HG02973 (cell line): Measurements from ENCODE around the gene CNGA3.

ENCODE experiments used
- ATAC-seq: cut with Tn5 transposase; IDR thresholded peaks from one replicate; pipeline ENCODE4 v1.9.1; 2021; ENCODE audit warnings: moderate library complexity; ENCODE audit not compliant: unreplicated experiment

The CNGA3 gene

DNA sequence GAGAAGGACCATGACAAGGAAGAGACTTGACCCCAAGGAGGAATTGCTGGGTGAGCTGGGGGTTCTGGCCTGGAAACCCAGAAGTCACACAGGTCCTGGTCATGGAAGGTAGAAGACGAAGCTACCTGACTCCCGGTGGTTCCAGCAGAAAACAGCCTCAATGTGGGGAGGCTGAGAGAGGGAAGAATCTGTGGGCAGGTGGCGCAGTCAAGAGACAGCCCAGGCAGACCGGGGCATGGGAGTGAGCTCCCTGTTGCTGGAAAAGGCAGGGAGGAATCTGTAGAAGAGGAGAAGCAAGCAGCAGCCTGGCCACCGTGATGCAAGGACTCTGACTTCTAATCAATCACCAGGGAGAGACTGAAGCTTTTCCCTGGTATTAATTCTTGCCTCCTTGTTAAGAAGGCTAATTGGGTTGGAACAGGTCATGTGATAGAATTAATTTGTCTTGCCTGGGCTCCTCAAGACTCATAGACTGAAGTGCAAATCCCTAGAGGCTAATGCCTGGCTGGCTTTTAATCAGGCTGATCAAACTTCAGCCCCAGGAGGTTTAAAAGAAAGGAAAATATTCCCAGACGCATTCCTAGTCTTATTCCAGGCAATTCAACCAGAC lies 30.1 kb downstream of the CNGA3 start:
- ATAC-seq, result no peak

- no peak for ATAC-seq
These were observed 30.7 kb downstream of the CNGA3 start for GRCh38 chr2:98376996-98377395.

DNA sequence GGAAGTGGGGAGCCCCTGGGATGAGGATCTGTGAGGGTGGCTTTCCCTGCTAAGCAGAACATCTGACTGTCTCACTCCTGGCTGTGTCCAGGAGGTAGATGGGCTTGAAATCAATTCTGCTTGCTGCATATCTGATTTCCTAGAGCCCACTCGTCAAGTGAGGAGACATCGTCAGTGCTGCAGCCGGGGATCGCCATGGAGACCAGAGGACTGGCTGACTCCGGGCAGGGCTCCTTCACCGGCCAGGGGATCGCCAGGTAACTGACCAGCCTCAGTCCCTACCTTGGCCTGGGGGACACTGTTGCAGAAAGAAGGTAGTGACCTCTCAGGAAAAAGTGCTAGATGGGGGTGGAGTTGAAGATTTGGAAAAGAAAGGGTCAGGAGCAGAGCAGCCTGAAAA lies 31.3 kb downstream of the CNGA3 start:
- no peak for ATAC-seq

GRCh38 chr2:98378196-98378595 lies 31.9 kb downstream of the CNGA3 start:
- ATAC-seq, result no peak

DNA sequence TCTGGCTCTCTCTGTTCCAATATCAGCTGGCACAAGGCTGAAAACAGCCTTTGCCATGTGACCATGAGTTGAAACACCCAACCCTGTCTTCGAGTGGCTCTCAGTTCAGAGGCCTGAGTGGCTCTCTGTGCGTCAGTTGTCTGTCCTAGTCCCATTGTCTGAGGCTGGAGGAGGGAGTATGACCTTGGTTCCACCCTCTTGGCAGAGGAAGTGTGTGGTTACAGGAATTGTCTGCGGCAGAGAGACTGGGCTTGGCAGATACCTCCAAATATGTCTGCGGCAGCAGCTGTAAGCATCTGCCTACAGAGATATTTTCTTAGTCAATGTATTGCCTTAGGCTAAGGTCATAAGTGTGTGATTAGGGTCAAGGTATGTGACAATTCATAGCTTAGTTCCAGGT lies 32.6 kb downstream of the CNGA3 start:
- ATAC-seq, result no peak

DNA sequence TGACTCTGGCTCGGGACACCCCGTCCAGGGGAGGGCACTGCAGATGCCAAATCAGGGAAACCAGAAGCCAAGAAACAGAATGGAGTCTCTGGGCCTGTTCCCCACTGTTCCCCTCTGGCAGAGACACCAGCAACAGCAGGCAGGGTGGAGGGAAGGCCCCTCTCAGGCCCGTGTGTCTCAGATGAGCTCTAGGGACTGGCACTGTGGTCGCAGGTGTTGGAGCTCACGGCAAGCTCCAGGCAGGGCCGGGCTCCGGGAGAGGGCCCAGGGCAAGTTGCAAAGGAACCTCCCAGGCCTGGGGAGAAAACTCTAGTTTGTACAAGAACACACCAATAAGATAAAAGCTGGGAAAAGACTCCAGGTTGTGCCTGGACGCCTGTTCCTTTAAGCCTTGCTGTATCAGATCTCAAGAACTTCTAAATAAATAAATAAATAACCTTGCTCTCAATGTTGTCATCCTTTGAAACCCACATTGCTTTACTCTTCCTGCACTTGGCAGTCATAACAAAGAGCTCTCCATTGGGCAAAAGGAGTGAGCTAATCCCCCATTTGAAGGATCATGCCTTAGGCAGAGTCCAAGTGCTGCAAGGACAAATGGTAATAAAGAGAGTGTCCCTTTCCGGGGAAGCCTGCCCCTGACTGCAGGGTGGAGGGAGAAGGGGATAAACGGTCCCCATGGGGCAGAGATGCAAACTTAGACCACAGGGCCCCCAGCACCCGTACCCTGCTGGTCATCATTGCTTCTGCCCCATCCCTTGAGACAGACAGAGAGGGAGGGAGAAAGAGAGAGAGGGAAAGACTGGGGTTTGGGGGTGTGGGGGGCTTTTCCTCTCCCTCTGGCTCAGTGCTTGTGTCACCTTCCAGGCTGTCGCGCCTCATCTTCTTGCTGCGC lies 33.3 kb downstream of the CNGA3 start:
- ATAC-seq, result no peak

DNA sequence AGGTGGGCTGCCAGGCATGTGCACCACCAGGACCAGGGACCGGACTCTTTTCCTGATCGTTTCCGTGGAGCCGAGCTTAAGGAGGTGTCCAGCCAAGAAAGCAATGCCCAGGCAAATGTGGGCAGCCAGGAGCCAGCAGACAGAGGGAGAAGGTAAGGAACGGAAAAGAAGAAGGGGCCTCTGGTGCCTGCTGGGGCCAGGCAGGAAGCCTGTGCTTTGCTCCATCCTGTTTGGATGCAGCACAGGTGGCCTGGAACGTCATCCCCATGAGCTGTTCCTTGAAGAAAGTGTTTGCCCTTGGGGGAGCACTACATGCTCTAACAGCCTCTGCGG lies 33.9 kb downstream of the CNGA3 start:
- no peak for ATAC-seq

- ATAC-seq, result no peak
These were observed 35.2 kb downstream of the CNGA3 start for GRCh38 chr2:98381494-98381893.

GRCh38 chr2:98382086-98382485 lies 35.8 kb downstream of the CNGA3 start:
- no peak for ATAC-seq

GRCh38 chr2:98382739-98383138 lies 36.5 kb downstream of the CNGA3 start:
- ATAC-seq, result no peak

DNA sequence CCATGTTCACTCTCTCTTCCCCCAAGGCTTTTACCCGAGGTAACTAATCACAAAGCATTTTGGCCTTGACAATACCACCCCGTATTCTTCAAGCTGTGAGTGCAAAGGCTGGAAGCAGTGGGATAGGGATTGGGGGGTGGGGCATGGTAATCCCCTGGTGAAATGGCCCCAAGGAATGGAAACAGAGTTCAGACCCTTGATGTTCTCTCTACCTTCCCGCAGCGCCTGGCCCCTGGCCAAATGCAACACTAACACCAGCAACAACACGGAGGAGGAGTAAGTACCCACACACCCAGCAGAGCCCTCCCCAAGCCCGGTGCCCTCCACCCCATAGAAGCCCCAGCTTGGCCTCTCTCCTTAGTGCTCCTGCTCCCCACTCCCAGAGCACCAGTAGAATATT lies 36.9 kb downstream of the CNGA3 start:
- ATAC-seq, result no peak

DNA sequence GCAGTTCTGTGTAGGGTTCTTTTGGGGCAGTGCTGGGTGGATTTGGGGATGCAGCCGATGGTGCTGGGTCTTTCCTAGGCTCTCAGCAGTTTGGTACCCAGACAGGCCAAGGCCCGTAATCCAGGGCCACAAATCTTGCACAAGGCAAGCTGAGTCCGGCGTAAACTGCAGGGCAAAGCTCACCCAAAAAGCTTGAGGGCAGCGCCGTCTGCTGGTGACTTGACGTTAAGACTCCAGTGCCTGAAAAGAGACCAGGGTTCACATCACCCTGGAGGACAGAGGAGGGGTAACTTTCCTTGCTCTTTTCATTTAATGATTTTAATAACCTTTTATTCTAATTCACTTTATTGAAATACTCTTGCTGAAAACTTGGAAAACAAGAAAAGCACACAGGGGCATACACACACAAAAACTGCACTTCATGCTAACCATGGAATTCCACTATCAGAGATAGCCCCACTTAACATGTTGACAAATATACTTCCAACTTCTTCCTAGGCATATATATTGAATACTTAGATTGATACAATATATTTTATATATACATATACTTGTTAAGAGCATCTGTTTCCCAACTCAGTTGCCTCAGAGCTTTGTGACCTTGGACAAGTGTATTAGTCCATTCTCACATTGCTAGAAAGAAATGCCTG lies 38.9 kb downstream of the CNGA3 start:
- ATAC-seq, result no peak

DNA sequence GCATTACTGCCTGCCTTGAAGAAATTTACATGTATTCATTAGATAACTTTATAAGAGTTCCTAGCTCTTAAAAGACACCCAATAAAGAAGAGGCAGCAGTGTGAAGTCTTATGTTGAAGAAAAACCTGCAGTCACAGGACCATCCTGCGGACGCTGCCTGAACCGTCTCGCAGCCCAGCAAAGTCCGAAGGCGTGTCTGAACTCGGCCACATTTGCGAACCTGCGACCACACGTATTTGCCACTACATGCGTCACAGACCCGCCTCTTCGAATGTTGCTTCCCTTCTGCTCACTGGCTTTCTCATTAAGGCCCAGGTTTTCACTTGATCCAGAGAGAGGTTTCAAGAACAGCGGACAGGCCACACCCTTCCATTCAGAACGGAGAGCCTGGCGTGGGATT lies 41.2 kb downstream of the CNGA3 start:
- no peak for ATAC-seq

DNA sequence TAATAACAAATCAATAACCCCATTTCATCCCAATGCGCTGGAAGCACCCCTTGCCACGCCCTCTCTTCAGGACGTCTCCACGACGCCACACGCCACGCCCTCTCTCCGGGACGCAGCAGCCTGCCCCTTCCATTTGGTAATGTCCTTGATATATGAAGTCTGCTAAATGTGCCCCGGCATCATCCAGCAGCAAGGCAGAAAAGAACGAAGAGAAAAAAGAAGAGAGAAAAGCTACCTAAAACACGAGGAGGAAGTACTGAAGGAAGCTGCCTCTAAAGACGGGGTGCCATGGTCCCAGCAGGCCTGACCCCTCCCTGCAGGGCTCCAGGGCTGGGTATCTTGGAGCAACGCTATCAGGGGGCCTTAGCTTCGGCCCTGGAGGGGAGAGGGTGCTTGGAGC lies 41.8 kb downstream of the CNGA3 start:
- ATAC-seq, result no peak

DNA sequence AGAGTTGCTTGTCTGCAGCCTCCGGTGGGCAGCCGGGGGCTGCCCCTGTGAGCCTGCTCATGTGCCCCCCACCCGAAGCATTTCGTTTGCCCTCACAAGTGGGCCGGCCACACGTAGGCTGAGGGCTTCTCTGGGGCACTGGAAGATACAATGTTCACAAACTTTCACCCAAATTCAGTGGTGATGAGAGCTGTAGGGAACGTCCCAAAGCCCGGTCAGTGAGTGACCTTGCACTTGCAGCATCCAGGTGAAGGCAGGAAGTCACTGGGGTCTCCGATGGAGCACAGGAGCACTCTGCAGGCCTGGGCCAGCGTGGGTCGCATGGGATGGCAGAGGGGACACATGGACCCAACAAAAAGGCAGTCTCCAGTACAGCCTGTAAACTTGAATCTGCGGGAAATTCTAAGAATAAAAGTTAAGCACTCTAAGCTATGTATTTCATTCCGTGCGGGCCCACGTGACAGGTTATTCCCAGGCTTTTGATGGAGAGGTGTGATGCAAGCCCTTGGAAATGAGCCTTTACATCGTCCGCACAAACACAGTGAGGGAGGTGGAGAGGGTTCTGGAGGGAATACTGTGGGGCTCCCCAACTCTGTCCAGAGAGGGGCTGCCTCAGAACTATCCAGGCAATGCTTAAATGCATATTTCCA lies 42.5 kb downstream of the CNGA3 start:
- ATAC-seq, result no peak

GRCh38 chr2:98389251-98389605 lies 43.0 kb downstream of the CNGA3 start:
- ATAC-seq, result no peak

- ATAC-seq, result no peak
These were observed 44.6 kb downstream of the CNGA3 start for GRCh38 chr2:98390571-98391476.

DNA sequence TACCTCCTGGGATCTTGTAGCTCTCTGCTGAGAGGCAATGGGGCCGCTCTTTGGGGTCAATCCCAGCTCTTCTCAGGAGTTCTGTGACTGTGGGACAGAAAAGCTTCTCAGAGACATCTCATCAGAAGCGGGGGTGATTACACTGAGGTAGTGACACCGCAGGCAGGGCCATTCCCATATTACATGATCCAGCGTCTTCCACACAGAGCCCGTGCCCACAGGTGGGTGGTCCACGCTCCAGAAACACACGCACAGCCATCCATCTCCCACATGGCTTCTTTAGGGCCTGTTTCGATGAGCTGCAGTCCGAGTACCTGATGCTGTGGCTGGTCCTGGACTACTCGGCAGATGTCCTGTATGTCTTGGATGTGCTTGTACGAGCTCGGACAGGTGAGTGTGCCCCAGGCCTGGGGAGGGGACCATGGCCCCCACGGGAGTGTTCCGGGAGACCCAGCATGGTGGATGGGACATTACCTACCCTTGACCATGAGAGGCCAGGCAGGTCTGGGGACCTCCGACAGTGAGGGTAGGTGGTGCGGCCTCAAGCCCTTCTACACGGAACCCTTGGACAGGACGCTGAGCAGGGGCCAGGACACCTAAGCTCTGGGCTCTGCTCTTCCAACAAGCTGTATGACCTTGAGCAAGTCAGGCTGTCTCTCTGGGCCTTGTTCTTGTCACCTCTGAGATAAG lies 45.5 kb downstream of the CNGA3 start:
- ATAC-seq, result no peak

DNA sequence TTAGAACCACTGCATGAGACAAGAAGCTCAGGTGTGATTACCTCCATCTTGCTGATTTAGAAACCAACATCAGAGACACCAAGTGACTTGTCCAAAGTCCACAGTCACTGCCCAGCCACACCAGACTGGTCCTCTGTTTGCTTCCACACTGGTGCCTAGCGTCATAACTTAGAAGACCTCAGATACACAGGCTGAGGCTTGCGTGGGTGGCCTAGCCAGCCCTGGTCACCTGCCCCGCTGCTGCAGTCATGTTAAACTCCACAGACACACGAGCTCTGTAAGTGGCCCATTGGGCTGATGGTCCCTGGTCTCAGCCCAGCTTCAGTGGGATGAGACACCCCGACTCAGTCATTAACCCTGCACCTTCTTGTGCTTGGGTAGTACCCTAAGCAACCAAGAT lies 47.1 kb downstream of the CNGA3 start:
- ATAC-seq, result no peak

- ATAC-seq, result no peak
These were observed 48.4 kb downstream of the CNGA3 start for GRCh38 chr2:98394595-98395153.
